ENCODE data around the gene TIMM44.

- TF ChIP-seq CTCF (IDR thresholded peaks at IDR 0.05) (no peak), POLR2A (IDR thresholded peaks at IDR 0.05) (no peak)
These were observed 1.4 kb downstream of the TIMM44 start for GRCh38 chr19:7941895-7942596.
